ENCODE data around the gene PIEZO2.

DNA sequence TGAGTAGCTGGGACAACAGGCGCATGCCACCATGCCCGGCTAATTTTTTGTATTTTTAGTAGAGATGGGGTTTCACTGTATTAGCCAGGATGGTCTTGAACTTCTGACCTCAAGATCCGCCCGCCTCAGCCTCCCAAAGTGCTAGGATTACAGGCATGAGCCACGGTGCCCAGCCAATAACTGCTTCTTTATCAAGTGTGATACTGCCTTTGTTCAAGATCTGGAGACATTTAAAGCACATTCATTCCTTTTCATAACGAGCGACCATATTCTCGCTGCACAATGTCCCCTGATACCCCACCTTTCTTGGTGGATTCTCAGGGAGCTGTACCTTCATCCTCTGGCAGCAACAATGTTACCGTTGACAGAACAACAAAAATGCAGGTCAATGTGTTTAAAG, 75.4 kb downstream of the PIEZO2 start:
- TF ChIP-seq CTCF (IDR thresholded peaks at IDR 0.05; ENCODE audit: low read depth, low read length, poor library complexity, severe bottlenecking) (no peak), EZH2phosphoT487 (IDR thresholded peaks at IDR 0.05; ENCODE audit: borderline replicate concordance, low read length) (no peak)

All from DOHH2 (cell line).